PC-3 (cell line): ENCODE results near the gene MEP1B.

ENCODE experiments used
- CTCF ChIP-seq: fragments of 300-600 bp; sonication (generic); conservative IDR thresholded peaks from 2 replicates; pipeline ENCODE4 v1.5.1; 2017; ENCODE audit warnings: antibody characterized with exemption, low read depth, mild to moderate bottlenecking, low read length
- EZH2 ChIP-seq: fragments of 300-600 bp; sonication (generic); IDR thresholded peaks from one replicate; pipeline ENCODE4 v1.6.1; 2017; ENCODE audit warnings: antibody characterized with exemption, mild to moderate bottlenecking, low read length; ENCODE audit not compliant: unreplicated experiment
- EZH2phosphoT487 ChIP-seq: fragments of 300-600 bp; sonication (generic); IDR thresholded peaks from 2 replicates; pipeline ENCODE4 v1.6.1; 2018; ENCODE audit warnings: mild to moderate bottlenecking, antibody characterized with exemption, low read length, borderline replicate concordance

- TF ChIP-seq CTCF (no peak), EZH2 (no peak), EZH2phosphoT487 (no peak)
These were observed 18.2 kb downstream of the MEP1B start for GRCh38 chr18:32208023-32208422.
